GM23248 (cell line): Measurements from ENCODE around the gene CEACAM21. TPM values are rescaled to one million over a fixed set of nuclear protein-coding genes. Genes with fewer than 3 reads are reported as not detected.
"Not testable (repeated sequence)": the region's sequence is repeated elsewhere in the genome, so short reads cannot be mapped to it uniquely, and the experiment has no call there.

Source experiments
- DNase-seq: peaks from one replicate; pipeline ENCODE4 v3.0.0-alpha.2; 2015
- H2AFZ ChIP-seq: fragments of 200-600 bp; sonication (generic); 2 replicates; pipeline ENCODE4 v1.6.1; 2016; ENCODE audit warnings: antibody characterized with exemption
- H3F3A ChIP-seq: fragments of 200-600 bp; sonication (generic); 2 replicates; pipeline ENCODE4 v1.6.1; 2016; ENCODE audit warnings: mild to moderate bottlenecking, antibody characterized with exemption, mixed run types; ENCODE audit not compliant: insufficient read depth
- H3K27ac ChIP-seq: fragments of 200-600 bp; sonication (generic); 2 replicates; pipeline ENCODE4 v1.5.1; 2016; ENCODE audit warnings: mild to moderate bottlenecking
- H3K27me3 ChIP-seq: fragments of 200-600 bp; sonication (generic); replicated peaks from 2 replicates; pipeline ENCODE4 v1.6.1; 2016; ENCODE audit warnings: mild to moderate bottlenecking; ENCODE audit not compliant: insufficient read depth
- H3K36me3 ChIP-seq: fragments of 200-600 bp; sonication (generic); 2 replicates; pipeline ENCODE4 v1.6.1; 2016; ENCODE audit warnings: low read depth, mild to moderate bottlenecking
- H3K4me1 ChIP-seq: fragments of 200-600 bp; sonication (generic); 2 replicates; pipeline ENCODE4 v1.6.1; 2016; ENCODE audit warnings: mild to moderate bottlenecking; ENCODE audit not compliant: insufficient read depth
- H3K4me2 ChIP-seq: fragments of 200-600 bp; sonication (generic); one replicate; pipeline ENCODE4 v1.6.1; 2016; ENCODE audit warnings: mild to moderate bottlenecking; ENCODE audit not compliant: unreplicated experiment
- H3K4me3 ChIP-seq: fragments of 200-600 bp; sonication (generic); 2 replicates; pipeline ENCODE4 v1.5.1; 2016; ENCODE audit warnings: mild to moderate bottlenecking
- H3K79me2 ChIP-seq: fragments of 200-600 bp; sonication (generic); 2 replicates; pipeline ENCODE4 v1.6.1; 2016; ENCODE audit warnings: mild to moderate bottlenecking; ENCODE audit not compliant: insufficient read depth
- H3K9ac ChIP-seq: fragments of 200-600 bp; sonication (generic); 2 replicates; pipeline ENCODE4 v1.6.1; 2016; ENCODE audit warnings: mild to moderate bottlenecking
- H3K9me2 ChIP-seq: fragments of 200-600 bp; sonication (generic); 2 replicates; pipeline ENCODE4 v1.6.1; 2016; ENCODE audit warnings: mixed run types, mild to moderate bottlenecking, moderate library complexity; ENCODE audit not compliant: insufficient read depth
- H3K9me3 ChIP-seq: fragments of 200-600 bp; sonication (generic); one replicate; pipeline ENCODE4 v1.6.1; 2017; ENCODE audit warnings: low read depth
- H4K20me1 ChIP-seq: fragments of 200-600 bp; sonication (generic); 2 replicates; pipeline ENCODE4 v1.6.0; 2016; ENCODE audit not compliant: insufficient read depth
- EZH2 ChIP-seq: fragments of 200-600 bp; sonication (generic); IDR thresholded peaks from 2 replicates; pipeline ENCODE4 v1.6.1; 2018; ENCODE audit warnings: antibody characterized with exemption, mild to moderate bottlenecking; ENCODE audit not compliant: insufficient read depth, poor library complexity, severe bottlenecking
- EZH2phosphoT487 ChIP-seq: fragments of 200-600 bp; sonication (generic); IDR thresholded peaks from 2 replicates; pipeline ENCODE4 v1.6.1; 2018; ENCODE audit warnings: antibody characterized with exemption, moderate library complexity, mild to moderate bottlenecking, low read depth; ENCODE audit not compliant: insufficient read depth
- WGBS, 2 experiments: methylation state at CpG; one replicate each; pipeline ENCODE4 v1.1.6; 2015 to 2017; ENCODE audit warnings: low lambda C conversion rate in 2 of 2, low coverage in 1 of 2; ENCODE audit errors: missing lambda C conversion rate in 2 of 2; 5-methylcytosine and 5-hydroxymethylcytosine counted together
- in situ Hi-C: fragments of 300-500 bp; cut with MboI; formaldehyde crosslinking; loops from 2 replicates; pipeline ENCODE4 v1.15.0; 2020
- polyA plus RNA-seq: library from polyadenylated mRNA; unstranded; fragments of >200 nt; fragmentation: Nextera tagmentation; extraction: Ambion mirVana; gene quantifications from 2 replicates; pipeline ENCODE4 v1.2.1, GENCODE V29; 2016
- total RNA-seq: library from RNA; depleted of rRNA; stranded (reverse); fragments of >200 nt; shearing (Covaris generic); gene quantifications from 2 replicates; pipeline ENCODE4 v1.2.3, GENCODE V29; 2014

The CEACAM21 gene
- total and polyA plus RNA-seq, 2 experiments from 2014 or later = not detected

GRCh38 chr19:41577144-41577830, 1.3 kb downstream of the CEACAM21 start:
- WGBS, 2 experiments = 31 to 37% methylated on average over 19 of the region's 19 CpGs
- H3K9me3 ChIP-seq = no peaks in the 10 kb centered on the region
- in situ Hi-C loops = no loop called here

GRCh38 chr19:41577833-41578232, 1.9 kb downstream of the CEACAM21 start:
- 31 to 36% methylated on average over 2 of the region's 2 CpGs for WGBS, 2 experiments

More at GRCh38 chr19:41577144-41577830, 1.3 kb downstream of the CEACAM21 start:
- peaks cover 8% of the 10 kb centered on the region; the same call in 1 of the 2 replicates for H3K27me3 ChIP-seq
- no peak overlapping the region for H3K9ac ChIP-seq
- no peak for TF ChIP-seq EZH2phosphoT487
- no peak for TF ChIP-seq EZH2
- DNase-seq = no peak
- no peak overlapping the region for H3K4me3 ChIP-seq
- H3F3A ChIP-seq = no peaks in the 10 kb centered on the region
- H4K20me1 ChIP-seq = no peaks in the 10 kb centered on the region
- no peak overlapping the region for H3K4me2 ChIP-seq
- no peaks in the 10 kb centered on the region for H3K79me2 ChIP-seq
- H2AFZ ChIP-seq = no peak overlapping the region
- H3K4me1 ChIP-seq = no peaks in the 10 kb centered on the region
- no peaks in the 10 kb centered on the region for H3K36me3 ChIP-seq
- no peak overlapping the region for H3K27ac ChIP-seq
- no peaks in the 10 kb centered on the region for H3K9me2 ChIP-seq

GRCh38 chr19:41578886-41579285, 2.9 kb downstream of the CEACAM21 start:
- H3K79me2 ChIP-seq = no peaks in the 10 kb centered on the region
- in situ Hi-C loops = no loop called here
- H3K4me3 ChIP-seq = no peak overlapping the region
- no peaks in the 10 kb centered on the region for H3K4me1 ChIP-seq
- H3K36me3 ChIP-seq = no peaks in the 10 kb centered on the region
- DNase-seq = no peak
- H2AFZ ChIP-seq = no peak overlapping the region
- WGBS, 2 experiments = 13 to 26% methylated on average over 2 of the region's 2 CpGs
- no peaks in the 10 kb centered on the region for H3K9me2 ChIP-seq
- no peaks in the 10 kb centered on the region for H3K9me3 ChIP-seq
- no peaks in the 10 kb centered on the region for H4K20me1 ChIP-seq
- H3K4me2 ChIP-seq = no peak overlapping the region
- TF ChIP-seq EZH2phosphoT487 = no peak
- TF ChIP-seq EZH2 = no peak
- H3K9ac ChIP-seq = no peak overlapping the region
- H3K27me3 ChIP-seq = peaks cover 6% of the 10 kb centered on the region; the same call in 1 of the 2 replicates
- no peaks in the 10 kb centered on the region for H3F3A ChIP-seq
- no peak overlapping the region for H3K27ac ChIP-seq

More at GRCh38 chr19:41577833-41578232, 1.9 kb downstream of the CEACAM21 start:
- no peak for TF ChIP-seq EZH2
- TF ChIP-seq EZH2phosphoT487 = no peak
- H3K36me3 ChIP-seq = no peaks in the 10 kb centered on the region
- no peak overlapping the region for H3K9ac ChIP-seq
- H3K9me3 ChIP-seq = no peaks in the 10 kb centered on the region
- no peaks in the 10 kb centered on the region for H3K4me1 ChIP-seq
- H3K9me2 ChIP-seq = no peaks in the 10 kb centered on the region
- H3K27me3 ChIP-seq = peaks cover 8% of the 10 kb centered on the region; the same call in 1 of the 2 replicates
- no peaks in the 10 kb centered on the region for H3K79me2 ChIP-seq
- no peaks in the 10 kb centered on the region for H4K20me1 ChIP-seq
- in situ Hi-C loops = no loop called here
- H2AFZ ChIP-seq = no peak overlapping the region
- no peaks in the 10 kb centered on the region for H3F3A ChIP-seq
- DNase-seq = no peak
- no peak overlapping the region for H3K4me3 ChIP-seq
- H3K27ac ChIP-seq = no peak overlapping the region
- no peak overlapping the region for H3K4me2 ChIP-seq

GRCh38 chr19:41581068-41581467, 5.1 kb downstream of the CEACAM21 start:
- H3K27me3 ChIP-seq, in situ Hi-C loops: not testable (repeated sequence)
- WGBS, 2 experiments = 8% methylated on average over 4 of the region's 4 CpGs

GRCh38 chr19:41582577-41583182, 6.7 kb downstream of the CEACAM21 start:
- H3K27me3 ChIP-seq, H3K36me3 ChIP-seq, H2AFZ ChIP-seq, H3K9me2 ChIP-seq, H3F3A ChIP-seq, H4K20me1 ChIP-seq, H3K4me3 ChIP-seq, H3K9ac ChIP-seq, H3K27ac ChIP-seq, H3K9me3 ChIP-seq, H3K79me2 ChIP-seq, in situ Hi-C loops, H3K4me1 ChIP-seq, DNase-seq, H3K4me2 ChIP-seq: not testable (repeated sequence)
- 47 to 70% methylated on average over 1 of the region's 1 CpG for WGBS, 2 experiments

More at GRCh38 chr19:41581068-41581467, 5.1 kb downstream of the CEACAM21 start:
- DNase-seq, H2AFZ ChIP-seq, H3F3A ChIP-seq, H4K20me1 ChIP-seq, H3K4me1 ChIP-seq, H3K9ac ChIP-seq, H3K79me2 ChIP-seq, H3K9me3 ChIP-seq, H3K4me2 ChIP-seq, H3K9me2 ChIP-seq, H3K27ac ChIP-seq, H3K4me3 ChIP-seq, H3K36me3 ChIP-seq: not testable (repeated sequence)
